ENCODE measurements around the gene HDDC2.

GRCh38 chr6:125294925-125295324 is 6.8 kb downstream of the HDDC2 start:
- TF ChIP-seq POLR2A (IDR thresholded peaks at IDR 0.05) (no peak), CTCF (IDR thresholded peaks at IDR 0.05) (no peak)

All from adrenal gland (tissue), 5 donors.